SK-N-SH treated with all-trans-retinoic acid at 6 μM for 48 hours (cell line): ENCODE data around the gene CASTOR1.
A peak's percentile ranks its signal among the peaks of the same experiment; 100 is the strongest.

Source experiments
- ATAC-seq: fragments of 200-7000 bp; cut with Tn5 transposase; 3 replicates; pipeline ENCODE4 v1.9.1; 2020; ENCODE audit warnings: mild to moderate bottlenecking, moderate library complexity
- ARNTL ChIP-seq: fragments of 450-650 bp; formaldehyde crosslinking; IDR thresholded peaks from 2 replicates; pipeline ENCODE4 v1.5.0; 2020; ENCODE audit warnings: low read depth, mild to moderate bottlenecking, moderate library complexity, borderline replicate concordance
- BACH2 ChIP-seq: fragments of 250-450 bp; sonication (Bioruptor Pico); IDR thresholded peaks from 2 replicates; pipeline ENCODE4 v1.9.0; 2021; ENCODE audit warnings: mild to moderate bottlenecking, borderline replicate concordance
- CSDC2 ChIP-seq: fragments of 250-450 bp; sonication (Bioruptor Pico); IDR thresholded peaks from 2 replicates; pipeline ENCODE4 v1.5.0; 2020; ENCODE audit warnings: mild to moderate bottlenecking, moderate library complexity
- ESRRG ChIP-seq: fragments of 250-450 bp; sonication (Bioruptor Pico); IDR thresholded peaks from 2 replicates; pipeline ENCODE4 v1.6.1; 2021; ENCODE audit warnings: mild to moderate bottlenecking
- GLIS3 ChIP-seq: fragments of 250-450 bp; sonication (Bioruptor Pico); IDR thresholded peaks from 2 replicates; pipeline ENCODE4 v1.5.0; 2020; ENCODE audit warnings: mild to moderate bottlenecking, moderate library complexity
- ISL1 ChIP-seq: fragments of 250-450 bp; sonication (Bioruptor Pico); IDR thresholded peaks from 2 replicates; pipeline ENCODE4 v2.1.2; 2022; ENCODE audit warnings: mild to moderate bottlenecking, moderate library complexity
- OSR1 ChIP-seq: fragments of 250-450 bp; sonication (Bioruptor Pico); IDR thresholded peaks from 2 replicates; pipeline ENCODE4 v1.8.0; 2022; ENCODE audit warnings: moderate library complexity, mild to moderate bottlenecking, inconsistent platforms
- PPARA ChIP-seq: fragments of 250-450 bp; sonication (Bioruptor Pico); IDR thresholded peaks from 2 replicates; pipeline ENCODE4 v1.5.0; 2020; ENCODE audit warnings: mild to moderate bottlenecking, borderline replicate concordance
- RARB ChIP-seq: fragments of 250-450 bp; sonication (Bioruptor Pico); IDR thresholded peaks from 2 replicates; pipeline ENCODE4 v1.8.0; 2021; ENCODE audit warnings: mild to moderate bottlenecking, moderate library complexity
- SNAI2 ChIP-seq: fragments of 250-450 bp; sonication (Bioruptor Pico); IDR thresholded peaks from 2 replicates; pipeline ENCODE4 v1.5.0; 2020; ENCODE audit warnings: mild to moderate bottlenecking, moderate library complexity
- TCF4 ChIP-seq: fragments of 250-450 bp; sonication (Bioruptor Pico); IDR thresholded peaks from 2 replicates; pipeline ENCODE4 v1.8.0; 2021; ENCODE audit warnings: mild to moderate bottlenecking, moderate library complexity, borderline replicate concordance
- ZFP3 ChIP-seq: fragments of 250-450 bp; sonication (Bioruptor Pico); IDR thresholded peaks from 2 replicates; pipeline ENCODE4 v1.5.0; 2020; ENCODE audit warnings: mild to moderate bottlenecking, moderate library complexity
- ZFP30 ChIP-seq: fragments of 450-650 bp; formaldehyde crosslinking; IDR thresholded peaks from 2 replicates; pipeline ENCODE4 v1.5.0; 2022; ENCODE audit warnings: mild to moderate bottlenecking, moderate library complexity
- ZNF565 ChIP-seq: fragments of 450-650 bp; formaldehyde crosslinking; conservative IDR thresholded peaks from 2 replicates; pipeline ENCODE4 v1.5.0; 2020; ENCODE audit warnings: low read depth, mild to moderate bottlenecking, moderate library complexity
- ZNF70 ChIP-seq: fragments of 450-650 bp; formaldehyde crosslinking; IDR thresholded peaks from 2 replicates; pipeline ENCODE4 v1.5.0; 2020; ENCODE audit warnings: mild to moderate bottlenecking, moderate library complexity
- ZNF8 ChIP-seq: fragments of 450-650 bp; formaldehyde crosslinking; IDR thresholded peaks from 2 replicates; pipeline ENCODE4 v1.5.0; 2020; ENCODE audit warnings: mild to moderate bottlenecking, moderate library complexity
- TF ChIP-seq, protein P1 (sequence below): fragments of 250-450 bp; sonication (Bioruptor Pico); IDR thresholded peaks from 2 replicates; pipeline ENCODE4 v1.5.1; 2021; ENCODE audit warnings: mild to moderate bottlenecking, moderate library complexity
- TF ChIP-seq, protein P2 (sequence below): fragments of 250-450 bp; sonication (Bioruptor Pico); IDR thresholded peaks from 2 replicates; pipeline ENCODE4 v1.5.1; 2020; ENCODE audit warnings: low read depth, mild to moderate bottlenecking, moderate library complexity
- TF ChIP-seq, protein P3 (sequence below): fragments of 250-450 bp; sonication (Bioruptor Pico); IDR thresholded peaks from 2 replicates; pipeline ENCODE4 v1.8.0; 2021; ENCODE audit warnings: low read depth, mild to moderate bottlenecking, moderate library complexity, borderline replicate concordance
- TF ChIP-seq, protein P4 (sequence below): fragments of 250-450 bp; sonication (Bioruptor Pico); IDR thresholded peaks from 2 replicates; pipeline ENCODE4 v1.5.0; 2020; ENCODE audit warnings: mild to moderate bottlenecking, moderate library complexity

The CASTOR1 gene

DNA sequence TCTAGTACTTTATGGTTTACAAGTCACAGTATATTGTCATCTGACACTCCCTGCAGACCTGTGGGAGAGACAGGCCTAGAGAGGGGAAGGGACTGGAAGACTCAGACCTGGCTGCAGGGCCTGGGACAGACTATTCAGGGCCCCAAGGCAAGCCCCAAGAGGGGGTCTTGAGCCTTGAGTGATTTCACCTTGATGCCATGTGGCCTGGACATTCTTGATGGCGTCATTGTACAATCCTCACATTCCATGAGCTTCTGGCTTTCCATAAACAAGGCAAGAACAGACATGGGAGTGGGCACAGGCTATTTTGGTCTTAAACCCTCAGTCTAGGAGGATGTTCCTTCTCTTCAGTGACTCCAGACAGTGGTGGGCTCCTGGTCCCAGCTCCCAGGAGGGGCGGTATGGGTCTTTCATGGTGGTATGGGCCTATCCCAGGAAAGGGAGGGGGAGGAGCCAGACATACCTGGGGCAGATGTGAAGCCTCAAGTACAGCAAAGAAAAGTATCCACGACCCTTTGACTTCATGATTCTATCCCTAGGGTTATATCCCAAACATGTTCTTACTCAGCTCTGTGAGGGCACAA, 39.3 kb upstream of the CASTOR1 start (continued):
- no peak for TF ChIP-seq ZFP3
- TF ChIP-seq, all 23 proteins: peak for 0

DNA sequence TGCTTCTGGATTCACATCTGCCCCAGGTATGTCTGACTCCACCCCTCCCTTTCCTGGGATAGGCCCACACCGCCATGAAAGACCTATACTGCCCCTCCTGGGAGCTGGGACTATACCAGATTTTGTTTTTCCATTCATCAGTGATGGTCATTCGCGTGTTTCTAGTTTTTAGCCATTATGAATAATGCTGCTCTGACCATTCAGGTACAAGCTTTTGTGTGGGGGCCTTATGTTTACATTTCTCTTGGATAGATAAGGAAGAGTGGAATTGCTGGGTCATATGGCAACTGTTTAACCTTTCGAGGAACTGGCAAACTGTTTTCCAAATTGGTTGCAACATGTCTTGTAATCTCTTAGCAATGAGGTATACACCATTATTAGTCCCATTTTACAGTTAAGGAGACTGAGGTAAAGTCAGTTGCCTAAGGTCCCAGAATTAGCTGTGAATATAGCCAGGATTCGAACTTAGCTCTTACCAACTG, 38.6 kb upstream of the CASTOR1 start:
- TF ChIP-seq, protein P1, sequence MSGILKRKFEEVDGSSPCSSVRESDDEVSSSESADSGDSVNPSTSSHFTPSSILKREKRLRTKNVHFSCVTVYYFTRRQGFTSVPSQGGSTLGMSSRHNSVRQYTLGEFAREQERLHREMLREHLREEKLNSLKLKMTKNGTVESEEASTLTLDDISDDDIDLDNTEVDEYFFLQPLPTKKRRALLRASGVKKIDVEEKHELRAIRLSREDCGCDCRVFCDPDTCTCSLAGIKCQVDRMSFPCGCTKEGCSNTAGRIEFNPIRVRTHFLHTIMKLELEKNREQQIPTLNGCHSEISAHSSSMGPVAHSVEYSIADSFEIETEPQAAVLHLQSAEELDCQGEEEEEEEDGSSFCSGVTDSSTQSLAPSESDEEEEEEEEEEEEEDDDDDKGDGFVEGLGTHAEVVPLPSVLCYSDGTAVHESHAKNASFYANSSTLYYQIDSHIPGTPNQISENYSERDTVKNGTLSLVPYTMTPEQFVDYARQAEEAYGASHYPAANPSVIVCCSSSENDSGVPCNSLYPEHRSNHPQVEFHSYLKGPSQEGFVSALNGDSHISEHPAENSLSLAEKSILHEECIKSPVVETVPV (CRISPR knock-in tag), result no peak
- TF ChIP-seq RARB (CRISPR knock-in tag), result no peak
- TF ChIP-seq GLIS3, result no peak
- TF ChIP-seq BACH2 (CRISPR knock-in tag), result no peak
- TF ChIP-seq ZFP30 (CRISPR knock-in tag), result no peak
- TF ChIP-seq, protein P2, sequence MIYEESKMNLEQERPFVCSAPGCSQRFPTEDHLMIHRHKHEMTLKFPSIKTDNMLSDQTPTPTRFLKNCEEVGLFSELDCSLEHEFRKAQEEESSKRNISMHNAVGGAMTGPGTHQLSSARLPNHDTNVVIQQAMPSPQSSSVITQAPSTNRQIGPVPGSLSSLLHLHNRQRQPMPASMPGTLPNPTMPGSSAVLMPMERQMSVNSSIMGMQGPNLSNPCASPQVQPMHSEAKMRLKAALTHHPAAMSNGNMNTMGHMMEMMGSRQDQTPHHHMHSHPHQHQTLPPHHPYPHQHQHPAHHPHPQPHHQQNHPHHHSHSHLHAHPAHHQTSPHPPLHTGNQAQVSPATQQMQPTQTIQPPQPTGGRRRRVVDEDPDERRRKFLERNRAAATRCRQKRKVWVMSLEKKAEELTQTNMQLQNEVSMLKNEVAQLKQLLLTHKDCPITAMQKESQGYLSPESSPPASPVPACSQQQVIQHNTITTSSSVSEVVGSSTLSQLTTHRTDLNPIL (CRISPR knock-in tag), result no peak
- TF ChIP-seq ZNF70 (CRISPR knock-in tag), result no peak
- TF ChIP-seq ZNF8 (CRISPR knock-in tag), result no peak
- TF ChIP-seq CSDC2, result no peak
- TF ChIP-seq PPARA (CRISPR knock-in tag), result no peak
- TF ChIP-seq ESRRG (CRISPR knock-in tag), result no peak
- no peak for TF ChIP-seq OSR1 (CRISPR knock-in tag)
- TF ChIP-seq ZFP3, result no peak

DNA sequence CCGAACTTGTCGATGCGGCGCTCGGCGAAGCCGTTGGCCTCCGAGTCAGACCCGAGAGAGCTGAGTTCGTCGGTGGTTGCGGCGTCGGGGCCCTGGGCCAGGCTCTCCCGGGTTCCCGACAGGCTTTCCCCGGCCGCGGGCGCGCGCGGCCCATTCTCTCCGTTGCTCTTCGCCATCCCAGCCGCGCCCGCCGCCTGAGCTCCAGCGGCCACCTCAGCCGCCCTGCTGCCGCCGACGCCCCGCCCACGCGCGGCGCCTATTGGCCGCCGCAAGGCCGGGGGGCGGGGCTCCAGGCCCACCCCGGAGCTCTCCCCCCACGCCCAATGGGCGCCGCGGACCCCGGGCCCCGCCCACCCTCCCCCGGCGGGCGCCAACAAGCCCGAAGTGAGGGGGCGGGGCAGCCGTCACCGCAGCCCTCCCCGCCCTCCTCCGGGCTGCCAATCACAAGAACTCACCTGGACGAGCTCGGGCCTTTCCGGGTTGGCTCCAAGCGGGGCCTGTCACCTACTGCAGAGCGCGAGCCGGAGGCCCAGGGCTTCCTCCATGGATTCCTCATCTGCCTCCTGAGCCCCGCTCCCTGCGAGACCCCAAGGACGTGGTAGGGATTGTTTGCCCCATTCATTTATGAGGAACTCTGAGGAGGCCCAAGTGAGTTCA, 37.5 kb upstream of the CASTOR1 start, which contains the start of gene TBC1D10A:
Gene TBC1D10A, minus strand, starts transcription at position 236 of the 657 bp plus-strand sequence. Its CDS starts 60 bp downstream, at position 176.
- TF ChIP-seq, protein P1 (CRISPR knock-in tag), result no peak
- TF ChIP-seq, protein P3, sequence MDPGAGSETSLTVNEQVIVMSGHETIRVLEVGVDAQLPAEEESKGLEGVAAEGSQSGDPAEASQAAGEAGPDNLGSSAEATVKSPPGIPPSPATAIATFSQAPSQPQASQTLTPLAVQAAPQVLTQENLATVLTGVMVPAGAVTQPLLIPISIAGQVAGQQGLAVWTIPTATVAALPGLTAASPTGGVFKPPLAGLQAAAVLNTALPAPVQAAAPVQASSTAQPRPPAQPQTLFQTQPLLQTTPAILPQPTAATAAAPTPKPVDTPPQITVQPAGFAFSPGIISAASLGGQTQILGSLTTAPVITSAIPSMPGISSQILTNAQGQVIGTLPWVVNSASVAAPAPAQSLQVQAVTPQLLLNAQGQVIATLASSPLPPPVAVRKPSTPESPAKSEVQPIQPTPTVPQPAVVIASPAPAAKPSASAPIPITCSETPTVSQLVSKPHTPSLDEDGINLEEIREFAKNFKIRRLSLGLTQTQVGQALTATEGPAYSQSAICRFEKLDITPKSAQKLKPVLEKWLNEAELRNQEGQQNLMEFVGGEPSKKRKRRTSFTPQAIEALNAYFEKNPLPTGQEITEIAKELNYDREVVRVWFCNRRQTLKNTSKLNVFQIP (CRISPR knock-in tag), result no peak
- TF ChIP-seq, protein P4, sequence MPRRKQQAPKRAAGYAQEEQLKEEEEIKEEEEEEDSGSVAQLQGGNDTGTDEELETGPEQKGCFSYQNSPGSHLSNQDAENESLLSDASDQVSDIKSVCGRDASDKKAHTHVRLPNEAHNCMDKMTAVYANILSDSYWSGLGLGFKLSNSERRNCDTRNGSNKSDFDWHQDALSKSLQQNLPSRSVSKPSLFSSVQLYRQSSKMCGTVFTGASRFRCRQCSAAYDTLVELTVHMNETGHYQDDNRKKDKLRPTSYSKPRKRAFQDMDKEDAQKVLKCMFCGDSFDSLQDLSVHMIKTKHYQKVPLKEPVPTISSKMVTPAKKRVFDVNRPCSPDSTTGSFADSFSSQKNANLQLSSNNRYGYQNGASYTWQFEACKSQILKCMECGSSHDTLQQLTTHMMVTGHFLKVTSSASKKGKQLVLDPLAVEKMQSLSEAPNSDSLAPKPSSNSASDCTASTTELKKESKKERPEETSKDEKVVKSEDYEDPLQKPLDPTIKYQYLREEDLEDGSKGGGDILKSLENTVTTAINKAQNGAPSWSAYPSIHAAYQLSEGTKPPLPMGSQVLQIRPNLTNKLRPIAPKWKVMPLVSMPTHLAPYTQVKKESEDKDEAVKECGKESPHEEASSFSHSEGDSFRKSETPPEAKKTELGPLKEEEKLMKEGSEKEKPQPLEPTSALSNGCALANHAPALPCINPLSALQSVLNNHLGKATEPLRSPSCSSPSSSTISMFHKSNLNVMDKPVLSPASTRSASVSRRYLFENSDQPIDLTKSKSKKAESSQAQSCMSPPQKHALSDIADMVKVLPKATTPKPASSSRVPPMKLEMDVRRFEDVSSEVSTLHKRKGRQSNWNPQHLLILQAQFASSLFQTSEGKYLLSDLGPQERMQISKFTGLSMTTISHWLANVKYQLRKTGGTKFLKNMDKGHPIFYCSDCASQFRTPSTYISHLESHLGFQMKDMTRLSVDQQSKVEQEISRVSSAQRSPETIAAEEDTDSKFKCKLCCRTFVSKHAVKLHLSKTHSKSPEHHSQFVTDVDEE (CRISPR knock-in tag), result no peak
- no peak for TF ChIP-seq SNAI2 (CRISPR knock-in tag)
- TF ChIP-seq TCF4 (CRISPR knock-in tag), result no peak
- no peak for TF ChIP-seq ZNF8 (CRISPR knock-in tag)
- no peak for TF ChIP-seq PPARA (CRISPR knock-in tag)
- TF ChIP-seq ARNTL, result no peak
- TF ChIP-seq, protein P2 (CRISPR knock-in tag), result no peak
- no peak for TF ChIP-seq ZNF565 (CRISPR knock-in tag)
- TF ChIP-seq ZFP3, result no peak
- no peak for TF ChIP-seq OSR1 (CRISPR knock-in tag)
- no peak for TF ChIP-seq ZNF70 (CRISPR knock-in tag)
- TF ChIP-seq CSDC2, result no peak
- TF ChIP-seq ZFP30 (CRISPR knock-in tag), result no peak
- no peak for TF ChIP-seq ISL1
- TF ChIP-seq GLIS3, result no peak

More for the DNA sequence above, 38.6 kb upstream of the CASTOR1 start:
- ATAC-seq, result no peak

More for the DNA sequence above, 37.5 kb upstream of the CASTOR1 start, which contains the start of gene TBC1D10A:
- ATAC-seq, result peak; percentile 86
